ENCODE data around the gene COPS7A. TPM values are rescaled to one million over a fixed set of nuclear protein-coding genes. Genes with fewer than 3 reads are reported as not detected.

Gene COPS7A
- total and polyA plus RNA-seq, 9 of the 15 experiments (the other 6 are each of a cell fraction or from before 2014, with no cell fraction given): 12.7 to 36.0 (median 24.3) TPM

DNA sequence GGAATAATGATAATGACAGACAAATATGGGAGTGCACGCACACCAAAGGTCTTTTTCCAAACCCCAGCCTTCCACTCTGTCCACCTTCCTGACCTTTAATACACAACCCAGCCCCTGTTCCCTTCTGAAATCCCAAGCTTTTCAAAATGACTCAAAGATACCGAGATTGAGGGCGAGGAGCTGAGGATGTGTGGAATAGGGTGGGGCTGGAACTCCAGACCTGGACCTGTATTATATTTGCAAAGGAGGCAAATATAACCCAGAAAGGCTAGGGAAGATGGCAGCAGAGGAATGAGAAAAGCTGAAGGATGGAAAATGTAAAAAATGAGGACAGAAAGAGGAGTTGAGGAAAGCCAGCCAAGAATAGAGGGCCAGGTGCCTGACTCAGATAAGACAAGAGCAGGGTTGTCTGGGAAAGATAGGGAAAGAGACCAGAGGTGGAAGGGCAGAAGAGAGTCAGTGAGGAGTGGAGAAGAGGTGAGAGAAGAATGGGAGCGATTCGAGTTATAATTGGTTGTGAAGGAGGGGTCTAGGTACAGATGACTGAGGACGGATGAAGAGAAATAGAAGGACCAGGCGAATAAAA lies 41.3 kb downstream of the COPS7A start (continued):
- TF ChIP-seq, protein P1, sequence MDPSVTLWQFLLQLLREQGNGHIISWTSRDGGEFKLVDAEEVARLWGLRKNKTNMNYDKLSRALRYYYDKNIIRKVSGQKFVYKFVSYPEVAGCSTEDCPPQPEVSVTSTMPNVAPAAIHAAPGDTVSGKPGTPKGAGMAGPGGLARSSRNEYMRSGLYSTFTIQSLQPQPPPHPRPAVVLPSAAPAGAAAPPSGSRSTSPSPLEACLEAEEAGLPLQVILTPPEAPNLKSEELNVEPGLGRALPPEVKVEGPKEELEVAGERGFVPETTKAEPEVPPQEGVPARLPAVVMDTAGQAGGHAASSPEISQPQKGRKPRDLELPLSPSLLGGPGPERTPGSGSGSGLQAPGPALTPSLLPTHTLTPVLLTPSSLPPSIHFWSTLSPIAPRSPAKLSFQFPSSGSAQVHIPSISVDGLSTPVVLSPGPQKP (CRISPR knock-in tag; IDR thresholded peaks at IDR 0.05): no peak
- TF ChIP-seq NFE2L1 (tag; IDR thresholded peaks at IDR 0.05; ENCODE audit: borderline replicate concordance, low read depth) (no peak), STAT5B (CRISPR knock-in tag; IDR thresholded peaks at IDR 0.05) (no peak)
- TF ChIP-seq, protein P2, sequence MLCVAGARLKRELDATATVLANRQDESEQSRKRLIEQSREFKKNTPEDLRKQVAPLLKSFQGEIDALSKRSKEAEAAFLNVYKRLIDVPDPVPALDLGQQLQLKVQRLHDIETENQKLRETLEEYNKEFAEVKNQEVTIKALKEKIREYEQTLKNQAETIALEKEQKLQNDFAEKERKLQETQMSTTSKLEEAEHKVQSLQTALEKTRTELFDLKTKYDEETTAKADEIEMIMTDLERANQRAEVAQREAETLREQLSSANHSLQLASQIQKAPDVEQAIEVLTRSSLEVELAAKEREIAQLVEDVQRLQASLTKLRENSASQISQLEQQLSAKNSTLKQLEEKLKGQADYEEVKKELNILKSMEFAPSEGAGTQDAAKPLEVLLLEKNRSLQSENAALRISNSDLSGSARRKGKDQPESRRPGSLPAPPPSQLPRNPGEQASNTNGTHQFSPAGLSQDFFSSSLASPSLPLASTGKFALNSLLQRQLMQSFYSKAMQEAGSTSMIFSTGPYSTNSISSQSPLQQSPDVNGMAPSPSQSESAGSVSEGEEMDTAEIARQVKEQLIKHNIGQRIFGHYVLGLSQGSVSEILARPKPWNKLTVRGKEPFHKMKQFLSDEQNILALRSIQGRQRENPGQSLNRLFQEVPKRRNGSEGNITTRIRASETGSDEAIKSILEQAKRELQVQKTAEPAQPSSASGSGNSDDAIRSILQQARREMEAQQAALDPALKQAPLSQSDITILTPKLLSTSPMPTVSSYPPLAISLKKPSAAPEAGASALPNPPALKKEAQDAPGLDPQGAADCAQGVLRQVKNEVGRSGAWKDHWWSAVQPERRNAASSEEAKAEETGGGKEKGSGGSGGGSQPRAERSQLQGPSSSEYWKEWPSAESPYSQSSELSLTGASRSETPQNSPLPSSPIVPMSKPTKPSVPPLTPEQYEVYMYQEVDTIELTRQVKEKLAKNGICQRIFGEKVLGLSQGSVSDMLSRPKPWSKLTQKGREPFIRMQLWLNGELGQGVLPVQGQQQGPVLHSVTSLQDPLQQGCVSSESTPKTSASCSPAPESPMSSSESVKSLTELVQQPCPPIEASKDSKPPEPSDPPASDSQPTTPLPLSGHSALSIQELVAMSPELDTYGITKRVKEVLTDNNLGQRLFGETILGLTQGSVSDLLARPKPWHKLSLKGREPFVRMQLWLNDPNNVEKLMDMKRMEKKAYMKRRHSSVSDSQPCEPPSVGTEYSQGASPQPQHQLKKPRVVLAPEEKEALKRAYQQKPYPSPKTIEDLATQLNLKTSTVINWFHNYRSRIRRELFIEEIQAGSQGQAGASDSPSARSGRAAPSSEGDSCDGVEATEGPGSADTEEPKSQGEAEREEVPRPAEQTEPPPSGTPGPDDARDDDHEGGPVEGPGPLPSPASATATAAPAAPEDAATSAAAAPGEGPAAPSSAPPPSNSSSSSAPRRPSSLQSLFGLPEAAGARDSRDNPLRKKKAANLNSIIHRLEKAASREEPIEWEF (CRISPR knock-in tag; IDR thresholded peaks at IDR 0.05): no peak

Data from K562 (cell line).